IMR-90 (cell line): ENCODE data around the gene BTBD9. TPM values are rescaled to one million over a fixed set of nuclear protein-coding genes. Genes with fewer than 3 reads are reported as not detected.

ENCODE experiments used
- ATAC-seq: fragments of 200-7000 bp; cut with Tn5 transposase; 2 replicates; pipeline ENCODE4 v1.9.1; 2020; ENCODE audit warnings: low read depth, mild to moderate bottlenecking, moderate library complexity
- BruUV-seq: library from RNA; stranded (reverse); fragments of 400-500 nt; replicated peaks from 2 replicates; lab custom pipeline; 2021; lab: Mats Ljungman, UMichigan
- CTCF ChIA-PET: fragments of 300-600 bp; formaldehyde crosslinking; extraction: SDS; loops from one replicate; lab custom pipeline; 2021; ENCODE audit warnings: antibody characterized with exemption; lab: Yijun Ruan, JAX
- POLR2A ChIA-PET: fragments of 300-600 bp; sonication (Branson Sonifier 250); formaldehyde crosslinking; loops from one replicate; lab custom pipeline; 2022; ENCODE audit warnings: antibody characterized with exemption; ENCODE audit not compliant: unreplicated experiment; lab: Charles Lee
- DNase-seq: peaks from one replicate; pipeline ENCODE4 v3.0.0; 2013
- H2AFZ ChIP-seq: replicated peaks from 2 replicates; pipeline ENCODE3; 2013; ENCODE audit warnings: low read length, mild to moderate bottlenecking; ENCODE audit not compliant: poor library complexity
- H2AK5ac ChIP-seq: 2 replicates; pipeline ENCODE4 v1.6.1; 2013; ENCODE audit warnings: low read depth, low read length, inconsistent platforms
- H2AK9ac ChIP-seq: replicated peaks from 2 replicates; pipeline ENCODE3; 2013; ENCODE audit warnings: mild to moderate bottlenecking, low read depth, low read length, moderate library complexity; ENCODE audit not compliant: poor library complexity
- H2BK120ac ChIP-seq: 2 replicates; pipeline ENCODE4 v1.6.1; 2013; ENCODE audit warnings: low read depth, low read length, inconsistent platforms
- H2BK15ac ChIP-seq: 3 replicates; pipeline ENCODE4 v1.6.1; 2013; ENCODE audit warnings: low read depth, low read length, inconsistent platforms
- H2BK20ac ChIP-seq: 2 replicates; pipeline ENCODE4 v1.6.1; 2013; ENCODE audit warnings: low read depth, mild to moderate bottlenecking, inconsistent platforms, low read length, moderate library complexity
- H2BK5ac ChIP-seq: 2 replicates; pipeline ENCODE4 v1.6.1; 2013; ENCODE audit warnings: mild to moderate bottlenecking, low read depth, low read length, inconsistent platforms; ENCODE audit not compliant: poor library complexity, severe bottlenecking
- H3K14ac ChIP-seq: replicated peaks from 2 replicates; pipeline ENCODE4 v1.6.1; 2013; ENCODE audit warnings: low read depth, low read length, inconsistent platforms
- H3K18ac ChIP-seq: 2 replicates; pipeline ENCODE4 v1.6.1; 2013; ENCODE audit warnings: low read depth, low read length, control low read depth
- H3K23ac ChIP-seq: 2 replicates; pipeline ENCODE4 v1.6.1; 2013; ENCODE audit warnings: low read depth, low read length, inconsistent platforms
- H3K27ac ChIP-seq: 2 replicates; pipeline ENCODE4 v1.5.1; 2013; ENCODE audit warnings: mild to moderate bottlenecking, control low read depth, low read length; ENCODE audit not compliant: insufficient read depth
- H3K27me3 ChIP-seq: 2 replicates; pipeline ENCODE4 v1.6.1; 2013; ENCODE audit warnings: low read length; ENCODE audit not compliant: control insufficient read depth, insufficient read depth
- H3K36me3 ChIP-seq: 2 replicates; pipeline ENCODE4 v1.6.1; 2013; ENCODE audit warnings: low read length, mixed read lengths; ENCODE audit not compliant: control insufficient read depth, insufficient read depth
- H3K4ac ChIP-seq: 2 replicates; pipeline ENCODE4 v1.6.1; 2013; ENCODE audit warnings: low read depth, low read length, inconsistent platforms
- H3K4me1 ChIP-seq: 2 replicates; pipeline ENCODE4 v1.6.1; 2013; ENCODE audit warnings: low read length, mixed read lengths; ENCODE audit not compliant: control insufficient read depth, insufficient read depth
- H3K4me2 ChIP-seq: 2 replicates; pipeline ENCODE4 v1.6.1; 2013; ENCODE audit warnings: low read depth, mild to moderate bottlenecking, control low read depth, low read length, moderate library complexity
- H3K4me3 ChIP-seq: 2 replicates; pipeline ENCODE4 v1.5.1; 2013; ENCODE audit warnings: low read depth, mild to moderate bottlenecking, control low read depth, low read length, moderate library complexity; ENCODE audit not compliant: insufficient read depth
- H3K56ac ChIP-seq: 2 replicates; pipeline ENCODE4 v1.6.1; 2013; ENCODE audit warnings: low read length, inconsistent platforms; ENCODE audit not compliant: insufficient read depth; ENCODE audit errors: extremely low read depth
- H3K79me1 ChIP-seq, 2 experiments: 2 replicates each; pipeline ENCODE4 v1.6.1; 2013; ENCODE audit warnings: low read length in 2 of 2, inconsistent platforms in 1 of 2, low read depth in 1 of 2
- H3K9ac ChIP-seq: 2 replicates; pipeline ENCODE4 v1.6.1; 2013; ENCODE audit warnings: low read depth, low read length, control low read depth
- H3K9me1 ChIP-seq: 2 replicates; pipeline ENCODE4 v1.6.1; 2013; ENCODE audit warnings: low read length, inconsistent platforms; ENCODE audit not compliant: insufficient read depth
- H3K9me3 ChIP-seq: 2 replicates; pipeline ENCODE4 v1.6.1; 2013; ENCODE audit warnings: low read length; ENCODE audit not compliant: control insufficient read depth, insufficient read depth
- H4K20me1 ChIP-seq: 2 replicates; pipeline ENCODE4 v1.6.1; 2013; ENCODE audit warnings: low read length, inconsistent platforms; ENCODE audit not compliant: insufficient read depth
- H4K5ac ChIP-seq: 2 replicates; pipeline ENCODE4 v1.6.1; 2013; ENCODE audit warnings: mild to moderate bottlenecking, low read depth, low read length, control low read depth
- H4K8ac ChIP-seq, 2 experiments: 2 replicates each; pipeline ENCODE4 v1.6.1; 2013; ENCODE audit warnings: low read depth in 2 of 2, low read length in 2 of 2, control low read depth in 1 of 2, inconsistent platforms in 1 of 2
- H4K91ac ChIP-seq: 2 replicates; pipeline ENCODE4 v1.6.1; 2013; ENCODE audit warnings: low read depth, low read length, inconsistent platforms; ENCODE audit not compliant: insufficient read depth
- BHLHE40 ChIP-seq: fragments of 150-350 bp; IDR thresholded peaks from 2 replicates; pipeline ENCODE4 v1.6.1; 2016; ENCODE audit warnings: mild to moderate bottlenecking, low read depth, low read length
- CEBPB ChIP-seq: IDR thresholded peaks from 2 replicates; pipeline ENCODE4 v1.6.1; 2012; ENCODE audit warnings: low read depth, low read length, improper control_type of control experiment
- CHD1 ChIP-seq: IDR thresholded peaks from 2 replicates; pipeline ENCODE4 v1.6.1; 2012; ENCODE audit warnings: low read depth, low read length, improper control_type of control experiment
- CTCF ChIP-seq: conservative IDR thresholded peaks from 2 replicates; pipeline ENCODE4 v1.5.1; 2012; ENCODE audit warnings: mild to moderate bottlenecking, low read depth, low read length, improper control_type of control experiment
- FOS ChIP-seq: fragments of 150-350 bp; IDR thresholded peaks from 2 replicates; pipeline ENCODE4 v1.6.1; 2016; ENCODE audit warnings: low read depth, low read length
- MAZ ChIP-seq: IDR thresholded peaks from 2 replicates; pipeline ENCODE4 v1.6.1; 2012; ENCODE audit warnings: low read depth, mild to moderate bottlenecking, low read length, improper control_type of control experiment, moderate library complexity, borderline replicate concordance
- POLR2A ChIP-seq: IDR thresholded peaks from 2 replicates; pipeline ENCODE4 v1.6.1; 2012; ENCODE audit warnings: mild to moderate bottlenecking, low read depth, low read length
- RAD21 ChIP-seq: IDR thresholded peaks from 2 replicates; pipeline ENCODE4 v1.6.1; 2012; ENCODE audit warnings: low read length, improper control_type of control experiment
- RCOR1 ChIP-seq: IDR thresholded peaks from 2 replicates; pipeline ENCODE4 v1.6.1; 2012; ENCODE audit warnings: mild to moderate bottlenecking, low read length, improper control_type of control experiment; ENCODE audit not compliant: insufficient replicate concordance
- RFX5 ChIP-seq: IDR thresholded peaks from 2 replicates; pipeline ENCODE4 v1.8.0; 2012; ENCODE audit warnings: low read depth, mild to moderate bottlenecking, low read length, moderate library complexity
- SMC3 ChIP-seq: fragments of 150-350 bp; IDR thresholded peaks from 2 replicates; pipeline ENCODE4 v1.6.1; 2016; ENCODE audit warnings: low read depth, mild to moderate bottlenecking, antibody characterized with exemption, low read length, moderate library complexity
- WGBS, 2 experiments: methylation state at CpG; one replicate each; pipeline versions ENCODE4 v1.1.5 to v1.1.7; 2013; ENCODE audit warnings: missing lambda C conversion rate in 2 of 2; ENCODE audit not compliant: insufficient read length in 1 of 2; ENCODE audit errors: extremely low coverage in 2 of 2; 5-methylcytosine and 5-hydroxymethylcytosine counted together
- dilution Hi-C: fragments of 300-500 bp; cut with HindIII; formaldehyde crosslinking; loops from one replicate; pipeline ENCODE4 v1.14.3; 2018; ENCODE audit warnings: low sequenced_read_pairs; ENCODE audit not compliant: unreplicated experiment
- in situ Hi-C: fragments of 300-500 bp; cut with MboI; formaldehyde crosslinking; loops from 3 replicates; pipeline ENCODE4 v1.14.3; 2019; ENCODE audit warnings: low sequenced_read_pairs, inconsistent platforms, mixed read lengths
- intact Hi-C: fragments of 100-400 bp; cut with micrococcal nuclease; formaldehyde crosslinking; loops from 2 replicates; pipeline ENCODE4 v1.10.0; 2022
- polyA plus RNA-seq, 3 experiments: library from polyadenylated mRNA; depleted of rRNA; stranded (reverse); fragments of >200 nt; gene quantifications; 2 replicates each; pipeline ENCODE4 v1.2.3, GENCODE V29; 2012; ENCODE audit warnings: low replicate concordance in 1 of 3
- total RNA-seq: library from RNA; depleted of rRNA; stranded (reverse); fragments of >200 nt; gene quantifications from 2 replicates; pipeline ENCODE4 v1.2.3, GENCODE V29; 2012

The BTBD9 gene
- total and polyA plus RNA-seq, 2 of the 4 experiments (the other 2 are of a cell fraction) = 4.1 to 22.0 TPM

DNA sequence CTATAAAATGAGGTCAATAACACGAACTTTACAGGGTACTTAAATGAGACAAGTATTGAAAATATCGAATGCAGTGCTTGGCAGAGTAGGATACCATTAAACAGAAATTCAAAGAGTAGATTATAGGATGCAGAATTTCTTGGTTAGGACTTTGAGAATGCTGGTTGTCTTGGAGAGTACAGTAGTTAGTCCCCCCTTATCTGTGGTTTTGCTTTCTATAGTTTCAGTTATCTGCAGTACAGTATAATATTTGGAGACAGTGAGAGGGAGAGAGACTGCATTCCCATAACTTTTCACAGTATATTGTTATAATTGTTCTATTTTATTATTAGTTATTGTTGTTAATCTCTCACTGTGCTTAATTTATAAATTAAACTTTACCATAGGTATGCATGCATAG, 290.5 kb downstream of the BTBD9 start:
- CTCF ChIA-PET = no interaction called here
- ATAC-seq = no peak
- Histone ChIP-seq H2BK20ac (no peak overlapping the region), H3K23ac (no peak overlapping the region), H3K9me1 (peaks cover 10% of the 10 kb centered on the region), H3K4ac (no peak overlapping the region), H2BK120ac (peak overlapping the region; percentile 97; the same call in 1 of the 2 replicates), H4K5ac (no peak overlapping the region), H4K20me1 (no peaks in the 10 kb centered on the region), H3K4me2 (no peak overlapping the region), H3K18ac (no peak overlapping the region), H4K91ac (no peak overlapping the region), H3K79me1 (peaks cover 2 to 8% of the 10 kb centered on the region in 2 experiments; a peak in 3 of 4 replicates), H3K36me3 (no peaks in the 10 kb centered on the region), H2BK5ac (no peak overlapping the region), H3K4me1 (peaks cover 12% of the 10 kb centered on the region), H2AK9ac (no peak overlapping the region), H3K27ac (no peak overlapping the region), H3K14ac (no peak overlapping the region), H2AK5ac (no peak overlapping the region), H3K9me3 (no peaks in the 10 kb centered on the region), H4K8ac (peak overlapping the region; percentile 20 to 91; a peak in 2 of 4 replicates), H3K56ac (no peak overlapping the region), H3K9ac (no peak overlapping the region), H3K27me3 (no peaks in the 10 kb centered on the region), H2BK15ac (no peak overlapping the region), H2AFZ (no peak overlapping the region), H3K4me3 (no peak overlapping the region)
- no peak for DNase-seq
- dilution Hi-C loops (no loop called here), intact Hi-C loops (no loop called here), in situ Hi-C loops (no loop called here)
- no TSS peak for BruUV-seq
- WGBS, 2 experiments = no CpG with 5 or more reads among the region's 2 CpGs
- no peak for TF ChIP-seq RCOR1
- TF ChIP-seq FOS = no peak
- TF ChIP-seq CTCF = no peak
- TF ChIP-seq CHD1 = no peak
- TF ChIP-seq SMC3 = no peak
- TF ChIP-seq CEBPB = no peak
- TF ChIP-seq RAD21 = no peak
- no peak for TF ChIP-seq RFX5
- TF ChIP-seq BHLHE40 = no peak
- TF ChIP-seq POLR2A = no peak
- no peak for TF ChIP-seq MAZ
- POLR2A ChIA-PET = no interaction called here
